ENCODE data around the gene KLHL22. TPM values are rescaled to one million over a fixed set of nuclear protein-coding genes. Genes with fewer than 3 reads are reported as not detected.
A peak's percentile ranks its signal among the peaks of the same experiment; 100 is the strongest.

The KLHL22 gene
- total RNA-seq, 4 donors from 2014 or later = 19.9 to 35.5 (median 27.3) TPM

- H3K4me1 ChIP-seq = peaks cover 59 to 73% (median 71%) of the 10 kb centered on the region in 4 donors
- 81% methylated on average over 7 of the region's 11 CpGs for WGBS
- no peak overlapping the region for H3K4me3 ChIP-seq
- no peak for DNase-seq (ENCODE audit: extremely low spot score)
- no peaks in the 10 kb centered on the region for H3K9me3 ChIP-seq
- H3K27me3 ChIP-seq = no peaks in the 10 kb centered on the region
- H3K36me3 ChIP-seq = peaks cover 16 to 29% (median 19%) of the 10 kb centered on the region in 4 donors
- TF ChIP-seq EP300 (IDR thresholded peaks at IDR 0.05) (no peak), POLR2AphosphoS5 (IDR thresholded peaks at IDR 0.05) (no peak), POLR2A (IDR thresholded peaks at IDR 0.05; ENCODE audit: low read depth) (no peak), CTCF (IDR thresholded peaks at IDR 0.05) (no peak)
- H3K27ac ChIP-seq (replicated peaks in 1 of 4) = peak overlapping the region; percentile 69 to 85 (median 76)
- intact Hi-C loops (cut with DNase I) = no loop called here
These were observed 37.7 kb upstream of the KLHL22 start for GRCh38 chr22:20533095-20533878.

- DNase-seq (ENCODE audit: extremely low spot score) = no peak
- H3K27me3 ChIP-seq = no peaks in the 10 kb centered on the region
- no peak overlapping the region for H3K4me3 ChIP-seq
- TF ChIP-seq CTCF (IDR thresholded peaks at IDR 0.05) (no peak), POLR2A (IDR thresholded peaks at IDR 0.05; ENCODE audit: low read depth) (no peak), EP300 (IDR thresholded peaks at IDR 0.05) (no peak), POLR2AphosphoS5 (IDR thresholded peaks at IDR 0.05) (no peak)
- intact Hi-C loops (cut with DNase I) = no loop called here
- 68% methylated on average over 10 of the region's 10 CpGs for WGBS
- H3K9me3 ChIP-seq = no peaks in the 10 kb centered on the region
- peak overlapping the region; percentile 69 to 85 (median 76) for H3K27ac ChIP-seq (replicated peaks in 1 of 4)
- H3K4me1 ChIP-seq = peaks cover 61 to 75% (median 72%) of the 10 kb centered on the region in 4 donors
- peaks cover 15 to 24% (median 18%) of the 10 kb centered on the region in 4 donors for H3K36me3 ChIP-seq
These were observed 36.8 kb upstream of the KLHL22 start for GRCh38 chr22:20532256-20532993.

- peaks cover 63 to 77% (median 72%) of the 10 kb centered on the region in 4 donors for H3K4me1 ChIP-seq
These were observed 36.0 kb upstream of the KLHL22 start for GRCh38 chr22:20531404-20532201.

GRCh38 chr22:20531154-20531403 is 35.5 kb upstream of the KLHL22 start:
- Histone ChIP-seq H3K27ac (replicated peaks in 1 of 4) (peak overlapping the region; percentile 69 to 85 (median 76)), H3K4me3 (peak overlapping the region in 1 of 4 donors; percentile 20), H3K4me1 (peaks cover 62 to 78% (median 71%) of the 10 kb centered on the region in 4 donors), H3K27me3 (no peaks in the 10 kb centered on the region), H3K9me3 (no peaks in the 10 kb centered on the region), H3K36me3 (peaks cover 8 to 20% (median 13%) of the 10 kb centered on the region in 4 donors)
- DNase-seq (ENCODE audit: extremely low spot score) = no peak
- TF ChIP-seq POLR2AphosphoS5 (IDR thresholded peaks at IDR 0.05) = no peak
- TF ChIP-seq POLR2A (IDR thresholded peaks at IDR 0.05; ENCODE audit: low read depth) = no peak
- no peak for TF ChIP-seq CTCF (IDR thresholded peaks at IDR 0.05)
- no peak for TF ChIP-seq EP300 (IDR thresholded peaks at IDR 0.05)
- intact Hi-C loops (cut with DNase I) = no loop called here
- 33% methylated on average over 1 of the region's 1 CpG for WGBS

More at GRCh38 chr22:20531404-20532201, 36.0 kb upstream of the KLHL22 start:
- TF ChIP-seq CTCF (IDR thresholded peaks at IDR 0.05) = no peak
- TF ChIP-seq POLR2A (IDR thresholded peaks at IDR 0.05; ENCODE audit: low read depth) = no peak
- TF ChIP-seq EP300 (IDR thresholded peaks at IDR 0.05) = no peak
- TF ChIP-seq POLR2AphosphoS5 (IDR thresholded peaks at IDR 0.05) = peak; percentile 38 to 61
- H3K27me3 ChIP-seq = no peaks in the 10 kb centered on the region
- H3K27ac ChIP-seq (replicated peaks in 1 of 4) = peak overlapping the region; percentile 69 to 85 (median 76)
- intact Hi-C loops (cut with DNase I) = no loop called here
- no peaks in the 10 kb centered on the region for H3K9me3 ChIP-seq
- DNase-seq (ENCODE audit: extremely low spot score) = no peak
- peaks cover 8 to 18% (median 13%) of the 10 kb centered on the region in 4 donors for H3K36me3 ChIP-seq
- peak overlapping the region in 1 of 4 donors; percentile 20 for H3K4me3 ChIP-seq
- 25% methylated on average over 6 of the region's 15 CpGs for WGBS

Data from esophagus muscularis mucosa (tissue), 4 donors.